Measurements from ENCODE around the gene IWS1. TPM values are rescaled to one million over a fixed set of nuclear protein-coding genes. Genes with fewer than 3 reads are reported as not detected.

Gene IWS1
- total RNA-seq, 2 experiments from 2014 or later, result 24.9 to 26.0 TPM

DNA sequence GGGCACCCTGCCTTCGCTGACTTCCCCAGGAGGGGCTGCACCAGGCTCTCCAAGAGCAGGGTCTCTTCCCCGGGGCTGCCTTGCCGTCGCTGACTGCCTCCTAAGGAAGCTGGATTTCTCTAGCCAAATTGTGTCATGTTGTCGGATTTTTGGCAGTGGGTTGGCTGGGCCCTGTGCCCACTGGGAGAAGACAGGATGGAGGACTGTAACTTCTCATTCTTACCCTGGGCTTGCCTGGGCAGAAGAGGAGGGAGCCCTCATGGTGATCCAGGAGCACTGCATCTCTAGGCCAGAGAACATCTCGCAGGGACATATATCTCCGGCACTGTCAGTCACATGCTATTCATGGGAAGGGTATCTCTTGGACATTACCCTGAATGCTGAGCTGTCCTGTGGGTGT lies 15.5 kb upstream of the IWS1 start:
- DNase-seq, result no peak
- POLR2A ChIA-PET, result no interaction called here
- CTCF ChIA-PET, result no interaction called here

GRCh38 chr2:127537644-127538043 lies 11.4 kb upstream of the IWS1 start:
- ChIA-PET CTCF (no interaction called here), POLR2A (no interaction called here)
- H3K27ac ChIP-seq (ENCODE audit: low read depth in 1 of 2, low read length in 2 of 2), result no peak overlapping the region
- no peaks in the 10 kb centered on the region for H3K9me3 ChIP-seq (ENCODE audit: control insufficient read depth in 1 of 2, insufficient read depth in 1 of 2, low read length in 2 of 2)
- no peaks in the 10 kb centered on the region for H3K36me3 Mint-ChIP-seq (ENCODE audit: low read depth)
- no peak overlapping the region for H3K4me3 Mint-ChIP-seq
- ATAC-seq (ENCODE audit: poor library complexity) (no peak), DNase-seq (no peak)
- no peaks in the 10 kb centered on the region for H3K9me3 Mint-ChIP-seq
- H3K36me3 ChIP-seq (ENCODE audit: insufficient read depth, low read length), result no peaks in the 10 kb centered on the region
- no peaks in the 10 kb centered on the region for H3K27me3 ChIP-seq (ENCODE audit: control insufficient read depth in 1 of 2, insufficient read depth in 2 of 2, low read length in 2 of 2)
- no peaks in the 10 kb centered on the region for H3K27me3 Mint-ChIP-seq
- no peak overlapping the region for H3K4me3 ChIP-seq (ENCODE audit: low read length)
- no peaks in the 10 kb centered on the region for H3K4me1 ChIP-seq (ENCODE audit: insufficient read depth, low read length)
- intact Hi-C loops (cut with DNase I, micrococcal nuclease), result no loop called here
- no peak for TF ChIP-seq CTCF (IDR thresholded peaks at IDR 0.05)
- H3K27ac Mint-ChIP-seq, result no peak overlapping the region
- H3K4me1 Mint-ChIP-seq (ENCODE audit: low read depth), result no peaks in the 10 kb centered on the region

More for the DNA sequence above, 15.5 kb upstream of the IWS1 start:
- H3K4me1 ChIP-seq (ENCODE audit: insufficient read depth, low read length), result no peaks in the 10 kb centered on the region
- Mint-ChIP-seq H3K36me3 (ENCODE audit: low read depth) (no peaks in the 10 kb centered on the region), H3K9me3 (no peaks in the 10 kb centered on the region), H3K27me3 (peaks cover 2% of the 10 kb centered on the region), H3K4me1 (ENCODE audit: low read depth) (no peaks in the 10 kb centered on the region), H3K4me3 (no peak overlapping the region), H3K27ac (no peak overlapping the region)
- H3K27me3 ChIP-seq (ENCODE audit: control insufficient read depth in 1 of 2, insufficient read depth in 2 of 2, low read length in 2 of 2), result no peaks in the 10 kb centered on the region
- intact Hi-C loops (cut with DNase I, micrococcal nuclease), result no loop called here
- no peak overlapping the region for H3K27ac ChIP-seq (ENCODE audit: low read depth in 1 of 2, low read length in 2 of 2)
- no peak for TF ChIP-seq CTCF (IDR thresholded peaks at IDR 0.05)
- H3K9me3 ChIP-seq (ENCODE audit: control insufficient read depth in 1 of 2, insufficient read depth in 1 of 2, low read length in 2 of 2), result no peaks in the 10 kb centered on the region
- no peaks in the 10 kb centered on the region for H3K36me3 ChIP-seq (ENCODE audit: insufficient read depth, low read length)
- H3K4me3 ChIP-seq (ENCODE audit: low read length), result no peak overlapping the region
- no peak for ATAC-seq (ENCODE audit: poor library complexity)

- no peak for DNase-seq
- POLR2A ChIA-PET, result no interaction called here
- no peak for ATAC-seq (ENCODE audit: poor library complexity)
These were observed 10.6 kb upstream of the IWS1 start for GRCh38 chr2:127536707-127537541.

More at GRCh38 chr2:127536707-127537541, 10.6 kb upstream of the IWS1 start:
- CTCF ChIA-PET, result no interaction called here
- H3K4me3 Mint-ChIP-seq, result no peak overlapping the region
- no peaks in the 10 kb centered on the region for H3K4me1 Mint-ChIP-seq (ENCODE audit: low read depth)
- Histone ChIP-seq H3K4me1 (ENCODE audit: insufficient read depth, low read length) (no peaks in the 10 kb centered on the region), H3K9me3 (ENCODE audit: control insufficient read depth in 1 of 2, insufficient read depth in 1 of 2, low read length in 2 of 2) (no peaks in the 10 kb centered on the region), H3K27ac (ENCODE audit: low read depth in 1 of 2, low read length in 2 of 2) (no peak overlapping the region), H3K4me3 (ENCODE audit: low read length) (no peak overlapping the region), H3K27me3 (ENCODE audit: control insufficient read depth in 1 of 2, insufficient read depth in 2 of 2, low read length in 2 of 2) (no peaks in the 10 kb centered on the region), H3K36me3 (ENCODE audit: insufficient read depth, low read length) (no peaks in the 10 kb centered on the region)
- no peaks in the 10 kb centered on the region for H3K36me3 Mint-ChIP-seq (ENCODE audit: low read depth)
- intact Hi-C loops (cut with DNase I, micrococcal nuclease), result no loop called here
- no peaks in the 10 kb centered on the region for H3K9me3 Mint-ChIP-seq
- TF ChIP-seq CTCF (IDR thresholded peaks at IDR 0.05), result no peak
- no peak overlapping the region for H3K27ac Mint-ChIP-seq
- H3K27me3 Mint-ChIP-seq, result no peaks in the 10 kb centered on the region

All from CD4-positive, alpha-beta T cell (primary cell).